Embryonic facial prominence (tissue), 1 donor: ENCODE data around the gene PXYLP1.
"Not testable (repeated sequence)": the region's sequence is repeated elsewhere in the genome, so short reads cannot be mapped to it uniquely, and the experiment has no call there.

Experiments used
- DNase-seq: peaks from one replicate; pipeline ENCODE4 v3.0.0-alpha.2; 2016; ENCODE audit errors: extremely low spot score

Gene PXYLP1, protein sequence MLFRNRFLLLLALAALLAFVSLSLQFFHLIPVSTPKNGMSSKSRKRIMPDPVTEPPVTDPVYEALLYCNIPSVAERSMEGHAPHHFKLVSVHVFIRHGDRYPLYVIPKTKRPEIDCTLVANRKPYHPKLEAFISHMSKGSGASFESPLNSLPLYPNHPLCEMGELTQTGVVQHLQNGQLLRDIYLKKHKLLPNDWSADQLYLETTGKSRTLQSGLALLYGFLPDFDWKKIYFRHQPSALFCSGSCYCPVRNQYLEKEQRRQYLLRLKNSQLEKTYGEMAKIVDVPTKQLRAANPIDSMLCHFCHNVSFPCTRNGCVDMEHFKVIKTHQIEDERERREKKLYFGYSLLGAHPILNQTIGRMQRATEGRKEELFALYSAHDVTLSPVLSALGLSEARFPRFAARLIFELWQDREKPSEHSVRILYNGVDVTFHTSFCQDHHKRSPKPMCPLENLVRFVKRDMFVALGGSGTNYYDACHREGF

DNA sequence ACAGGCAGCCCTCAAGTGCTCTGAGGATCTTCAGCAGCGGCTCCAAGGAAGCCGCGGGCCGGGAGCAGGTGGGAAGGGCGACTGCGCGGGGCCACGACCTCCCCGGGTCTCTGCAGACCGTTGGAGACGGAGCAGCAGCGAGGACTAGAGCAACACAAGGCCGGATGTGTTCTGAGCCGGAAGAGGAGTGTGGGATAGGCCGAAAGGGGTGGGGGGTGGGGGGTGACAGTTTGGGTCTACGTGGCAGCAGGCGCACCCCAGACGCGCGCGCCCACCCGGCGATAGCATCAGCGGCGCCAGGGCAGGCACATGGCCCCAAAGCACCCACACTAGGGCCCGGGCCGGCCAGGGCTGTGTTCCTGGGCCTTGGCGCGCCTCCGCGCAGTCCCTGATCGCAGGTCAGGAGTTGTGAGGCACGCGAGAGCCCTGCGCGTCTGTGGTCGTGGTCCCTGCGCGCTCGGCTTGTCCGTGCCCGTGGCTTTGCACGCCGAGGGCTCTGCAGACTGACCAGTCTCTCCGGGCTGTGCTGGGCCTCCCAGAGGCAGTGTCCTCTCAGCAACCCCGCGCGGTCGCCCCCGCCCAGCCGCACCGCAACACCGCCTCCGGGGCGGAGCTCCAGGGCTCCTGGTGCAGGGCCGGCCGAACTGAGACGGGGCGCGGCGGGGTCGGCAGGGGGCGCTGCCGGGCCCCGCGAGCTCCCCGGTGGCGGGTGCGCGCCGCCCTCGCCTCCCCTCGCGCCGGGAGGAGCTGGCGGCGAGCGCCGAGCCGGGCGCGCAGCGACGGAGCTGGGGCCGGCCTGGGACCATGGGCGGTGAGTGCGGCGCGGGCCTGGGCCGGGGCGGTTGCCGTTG, at the start of gene PXYLP1:
Gene PXYLP1, plus strand, starts transcription at position 725 of the 851 bp plus-strand sequence. CDS start 28,351 bp downstream, outside the sequence.
- peak; percentile 36 for DNase-seq

DNA sequence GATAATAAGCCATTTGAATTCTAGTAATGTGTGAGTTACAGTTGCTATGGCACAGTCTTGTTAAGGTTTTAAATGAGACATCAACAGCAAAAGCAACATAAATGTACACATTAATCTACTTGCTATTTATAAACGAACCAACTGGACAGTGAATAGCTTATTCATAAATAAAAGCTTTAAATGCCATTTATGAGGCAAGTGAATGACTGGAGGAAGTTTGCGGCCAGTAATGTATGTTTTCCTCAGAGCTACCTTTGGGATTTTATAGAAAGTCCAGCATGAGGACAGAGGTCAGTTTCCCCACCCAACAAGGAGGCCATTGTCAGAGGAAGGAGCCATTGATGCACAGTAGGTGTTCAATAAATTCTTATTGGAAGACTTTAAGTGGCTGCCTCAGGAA, 48.0 kb upstream of the PXYLP1 start:
- DNase-seq = no peak

DNA sequence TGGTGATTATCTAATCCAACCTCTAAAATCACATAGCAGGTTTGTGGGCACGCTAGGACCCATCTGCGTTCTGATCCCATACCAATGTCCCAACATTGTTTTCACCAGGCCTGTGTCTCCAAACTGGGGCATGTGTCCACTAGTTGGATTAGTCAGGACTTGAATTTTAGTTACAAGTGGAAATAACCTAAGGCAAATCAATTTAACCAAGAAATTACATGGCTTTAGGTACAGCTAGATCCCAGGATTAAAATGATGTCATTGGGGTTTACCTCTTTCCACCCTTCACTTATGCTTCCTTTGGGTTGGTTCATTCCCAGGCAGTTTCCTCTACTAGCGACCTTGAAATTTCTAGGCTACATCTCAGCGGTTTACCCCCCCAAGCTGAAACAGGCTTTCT, 47.2 kb upstream of the PXYLP1 start:
- DNase-seq = no peak

DNA sequence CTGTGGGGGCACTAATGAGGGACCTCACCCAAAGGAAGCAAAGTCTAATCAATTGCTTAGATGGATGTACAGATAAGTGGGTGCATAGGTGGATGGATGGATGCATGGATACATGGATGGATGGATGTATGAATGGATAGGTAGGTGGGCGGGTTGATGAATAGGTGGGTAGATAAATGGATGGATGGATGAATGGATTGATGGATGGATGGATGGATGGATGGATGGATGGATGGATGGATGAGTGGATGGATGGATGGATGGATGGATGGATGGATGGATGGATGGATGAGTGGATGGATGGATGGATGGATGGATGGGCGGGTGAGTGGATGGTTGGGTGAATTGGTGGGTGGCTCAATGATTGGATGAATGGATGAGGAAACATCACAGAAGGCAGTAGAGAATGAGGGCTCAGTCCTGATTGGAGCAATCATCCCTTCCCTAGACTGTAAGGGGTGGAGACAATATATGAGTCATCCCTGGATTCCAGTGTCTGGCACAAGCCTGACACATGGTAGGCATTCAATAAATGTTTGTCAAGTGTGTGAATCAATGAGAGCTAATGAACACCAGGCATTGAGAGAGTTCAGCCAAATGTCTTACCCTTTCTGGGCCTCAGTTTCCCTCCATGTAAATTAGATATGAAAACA, 40.4 kb upstream of the PXYLP1 start:
- no peak for DNase-seq

DNA sequence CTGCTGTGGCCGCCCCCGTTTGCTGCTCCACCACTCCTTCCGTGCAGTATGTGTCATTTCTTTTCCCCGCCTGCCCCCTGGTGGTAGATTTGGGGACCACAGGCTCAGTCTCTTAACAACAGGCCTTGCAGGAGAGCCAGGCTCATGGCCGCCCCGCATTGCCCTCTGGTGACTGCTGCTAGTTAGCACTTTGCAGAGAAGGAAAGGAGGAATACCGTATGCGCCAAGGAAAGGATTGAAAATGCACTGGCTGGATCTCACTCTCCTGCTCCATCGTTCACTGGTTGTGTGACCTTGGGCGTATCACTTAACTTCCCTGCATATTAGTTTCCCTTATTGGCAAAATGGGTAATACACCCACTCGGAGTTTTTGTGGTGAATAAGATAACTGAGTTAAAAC, 39.3 kb upstream of the PXYLP1 start:
- peak; percentile 78 for DNase-seq

DNA sequence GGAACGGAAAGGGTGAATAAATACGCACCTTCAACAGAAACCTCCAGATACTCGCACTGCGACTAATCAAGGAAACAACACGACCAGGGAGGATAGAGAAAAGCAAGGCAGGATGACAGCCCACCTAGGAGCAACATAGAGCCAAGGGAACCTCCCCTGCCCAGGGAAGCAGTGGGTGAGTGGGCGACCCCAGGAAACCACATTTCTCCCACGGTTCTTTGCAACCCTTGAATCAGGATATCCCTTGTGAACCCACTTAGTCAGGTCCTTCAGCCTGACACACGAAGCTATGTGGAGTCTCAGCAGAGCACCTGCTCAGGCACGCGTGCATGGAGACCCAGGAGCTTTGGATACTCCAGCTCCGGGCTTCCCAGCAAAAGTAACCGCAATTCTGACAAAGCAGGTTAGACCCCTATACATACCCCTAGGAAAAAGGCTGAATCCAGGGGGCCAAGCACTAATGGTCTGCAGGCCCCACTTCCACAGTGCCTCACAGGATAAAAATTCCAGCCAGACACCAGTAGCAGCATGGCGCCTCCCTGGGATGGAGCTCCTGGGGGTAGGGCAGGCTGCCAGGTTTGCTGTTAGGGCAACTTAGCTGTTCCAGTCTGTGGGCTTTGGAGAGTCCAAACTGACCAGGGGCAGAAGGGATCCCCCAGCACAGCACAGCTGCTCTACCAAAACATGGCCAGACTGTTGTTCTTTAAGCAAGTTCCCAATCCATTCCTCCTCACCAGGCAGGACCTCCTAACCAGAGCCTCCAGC, 38.4 kb upstream of the PXYLP1 start:
- DNase-seq = no peak

DNA sequence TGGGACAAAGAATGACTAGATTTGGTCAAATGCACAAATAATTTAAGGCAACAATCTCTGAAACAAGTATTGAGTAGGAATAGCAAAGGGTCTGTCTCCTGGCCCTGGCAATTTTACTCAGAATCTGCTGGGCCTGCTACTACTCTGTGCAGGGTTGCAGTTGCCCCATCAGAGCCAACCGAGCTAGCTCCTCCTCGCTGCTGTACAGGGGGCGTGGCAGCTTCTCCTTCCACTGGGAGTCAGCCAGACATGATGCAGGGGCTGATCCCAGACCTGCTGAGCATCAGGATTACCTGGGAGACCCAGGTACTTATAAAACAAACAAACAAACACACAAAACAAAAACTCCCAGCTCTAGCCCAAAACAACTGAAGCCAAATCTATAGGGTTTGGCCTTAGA, 30.5 kb upstream of the PXYLP1 start:
- no peak for DNase-seq

DNA sequence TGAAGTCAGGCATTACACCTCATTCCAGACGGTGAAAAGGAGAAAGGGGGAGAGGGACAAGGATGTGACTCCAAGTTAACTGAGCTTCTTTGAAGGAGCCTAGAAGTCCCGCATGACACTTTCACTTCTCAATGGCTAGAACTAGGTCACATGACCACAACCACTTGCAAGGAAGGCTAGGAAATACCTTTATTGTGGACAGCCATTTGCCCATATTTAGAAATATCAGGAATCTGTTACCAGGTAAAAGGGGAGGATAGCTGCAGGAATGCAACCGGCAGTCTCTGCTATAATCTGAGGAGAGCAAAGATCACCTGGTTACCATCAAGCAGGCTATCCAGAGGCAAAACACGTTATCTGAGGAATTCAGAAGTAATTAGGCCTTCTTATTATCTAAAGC, 28.9 kb upstream of the PXYLP1 start:
- DNase-seq = no peak

DNA sequence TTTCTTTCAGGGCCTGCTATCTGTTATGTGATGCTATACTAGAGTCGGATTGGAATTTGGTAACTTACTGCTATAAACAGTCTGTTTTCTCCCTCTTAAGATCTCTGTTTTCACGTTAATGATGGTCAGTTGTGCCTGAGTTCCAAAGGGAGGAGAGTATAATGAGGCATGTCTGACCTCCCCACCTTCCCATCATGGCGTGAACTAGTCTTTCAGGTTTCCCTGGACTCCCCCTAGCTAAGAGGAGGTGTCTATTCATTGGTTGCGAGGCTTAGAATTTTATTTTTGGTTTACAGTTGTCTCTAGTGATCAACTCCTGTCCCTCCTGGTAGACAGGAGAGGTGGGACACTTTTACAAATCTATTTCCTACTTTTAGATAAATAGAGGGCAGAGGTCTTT, 27.8 kb upstream of the PXYLP1 start:
- no peak for DNase-seq

DNA sequence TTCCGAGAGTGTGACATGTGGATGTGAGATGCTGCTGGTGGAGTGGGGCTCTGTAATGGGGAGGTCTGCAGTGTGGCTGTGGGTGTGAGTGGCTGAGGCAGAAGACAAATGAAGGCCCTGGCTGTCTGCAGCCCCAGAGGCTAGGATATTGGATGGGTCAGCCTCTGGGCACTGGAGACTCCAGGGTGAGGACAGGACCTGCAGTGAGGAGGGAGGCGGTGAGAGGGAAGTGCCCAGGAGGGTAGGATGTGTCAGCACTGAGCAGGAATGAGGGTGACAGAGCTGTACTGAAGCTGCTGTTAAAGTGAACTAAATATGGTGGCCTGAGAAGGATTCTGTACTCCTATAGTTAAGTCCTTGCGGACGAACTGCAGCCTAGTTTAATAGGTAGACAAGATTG, 27.3 kb upstream of the PXYLP1 start:
- no peak for DNase-seq

DNA sequence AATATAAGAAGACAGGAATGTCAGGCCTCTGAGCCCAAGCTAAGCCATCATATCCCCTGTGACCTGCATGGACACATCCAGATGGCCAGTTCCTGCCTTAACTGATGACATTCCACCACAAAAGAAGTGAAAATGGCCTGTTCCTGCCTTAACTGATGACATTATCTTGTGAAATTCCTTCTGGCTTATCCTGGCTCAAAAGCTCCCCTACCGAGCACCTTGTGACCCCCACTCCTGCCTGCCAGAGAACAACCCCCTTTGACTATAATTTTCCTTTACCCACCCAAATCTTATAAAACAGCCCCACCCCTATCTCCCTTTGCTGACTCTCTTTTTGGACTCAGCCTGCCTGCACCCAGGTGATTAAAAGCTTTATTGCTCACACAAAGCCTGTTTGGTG, 20.3 kb upstream of the PXYLP1 start:
- not testable (repeated sequence) for DNase-seq

DNA sequence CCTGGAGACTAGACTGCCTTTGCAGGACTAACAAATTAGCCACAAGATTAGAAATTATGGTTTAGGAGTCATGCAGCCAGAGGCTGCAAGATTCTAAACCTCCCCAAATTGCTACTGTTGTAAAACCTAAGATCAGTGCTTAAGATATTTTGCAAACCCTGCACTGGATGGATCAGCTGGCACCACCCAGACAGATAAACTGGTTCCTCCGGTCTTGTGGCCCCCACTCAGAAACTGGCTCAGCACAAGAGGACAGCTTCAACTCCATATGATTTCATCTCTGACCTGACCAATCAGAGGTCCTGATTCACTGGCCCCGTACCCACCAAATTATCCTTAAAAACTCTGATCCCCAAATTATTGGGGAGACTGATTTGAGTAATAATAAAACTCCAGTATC, 19.5 kb upstream of the PXYLP1 start:
- no peak for DNase-seq

DNA sequence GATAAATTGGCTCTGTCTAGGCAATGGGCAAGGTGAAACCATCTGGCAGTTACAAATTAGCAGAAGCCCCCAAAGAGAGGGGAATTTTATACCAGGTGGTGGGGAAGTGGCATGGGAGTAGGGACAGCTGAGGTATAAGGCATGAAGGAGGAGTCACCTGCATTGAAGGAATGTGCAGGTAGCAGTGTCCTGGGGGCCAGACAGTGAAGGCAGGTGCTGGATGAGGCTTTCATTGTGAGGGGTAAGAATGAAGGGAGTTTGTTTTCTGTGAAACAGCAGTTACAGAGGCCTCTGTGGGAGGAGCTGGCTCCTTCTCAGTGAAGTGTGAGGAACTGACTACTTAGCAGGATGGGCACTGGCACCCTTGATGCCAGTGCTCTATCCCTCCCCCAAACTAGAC, 19.1 kb upstream of the PXYLP1 start:
- DNase-seq = no peak

DNA sequence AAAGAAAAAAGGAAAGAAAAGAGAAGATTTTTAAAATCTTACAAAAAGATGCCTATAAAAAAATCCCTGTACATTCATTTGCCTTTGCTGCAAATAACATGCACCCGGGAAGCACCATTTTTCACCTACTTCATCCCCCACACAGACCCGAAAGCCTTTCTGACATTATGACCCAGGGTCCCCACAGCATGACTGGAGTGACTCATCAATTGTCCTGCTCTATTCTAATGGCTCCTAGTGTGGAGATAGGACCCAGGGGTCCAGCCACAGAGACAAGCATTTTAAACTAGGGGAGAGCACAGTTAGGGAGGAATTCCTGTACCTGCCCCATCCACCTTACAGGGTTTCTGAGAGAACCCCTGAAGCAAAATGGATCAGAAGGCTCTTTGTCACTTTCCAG, 14.7 kb upstream of the PXYLP1 start:
- no peak for DNase-seq

DNA sequence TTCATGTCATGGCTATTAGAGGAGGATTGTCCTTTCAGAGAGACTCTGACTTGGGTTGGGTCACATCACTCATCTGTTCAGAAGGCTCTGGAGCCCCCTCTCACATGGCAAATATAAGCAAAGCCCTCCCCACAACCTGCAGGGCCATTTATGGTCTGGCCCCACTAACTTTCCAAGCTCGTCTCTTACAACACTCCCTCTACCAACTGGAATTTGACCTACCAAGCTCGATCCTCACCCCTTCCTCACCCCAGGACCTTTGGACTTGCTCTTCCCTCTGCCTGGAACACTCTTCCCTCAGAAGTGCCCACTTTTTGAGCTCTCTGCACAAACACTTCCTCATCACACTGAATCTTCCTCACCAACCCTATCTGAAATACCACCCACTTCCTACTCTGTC, 14.2 kb upstream of the PXYLP1 start:
- DNase-seq = no peak

DNA sequence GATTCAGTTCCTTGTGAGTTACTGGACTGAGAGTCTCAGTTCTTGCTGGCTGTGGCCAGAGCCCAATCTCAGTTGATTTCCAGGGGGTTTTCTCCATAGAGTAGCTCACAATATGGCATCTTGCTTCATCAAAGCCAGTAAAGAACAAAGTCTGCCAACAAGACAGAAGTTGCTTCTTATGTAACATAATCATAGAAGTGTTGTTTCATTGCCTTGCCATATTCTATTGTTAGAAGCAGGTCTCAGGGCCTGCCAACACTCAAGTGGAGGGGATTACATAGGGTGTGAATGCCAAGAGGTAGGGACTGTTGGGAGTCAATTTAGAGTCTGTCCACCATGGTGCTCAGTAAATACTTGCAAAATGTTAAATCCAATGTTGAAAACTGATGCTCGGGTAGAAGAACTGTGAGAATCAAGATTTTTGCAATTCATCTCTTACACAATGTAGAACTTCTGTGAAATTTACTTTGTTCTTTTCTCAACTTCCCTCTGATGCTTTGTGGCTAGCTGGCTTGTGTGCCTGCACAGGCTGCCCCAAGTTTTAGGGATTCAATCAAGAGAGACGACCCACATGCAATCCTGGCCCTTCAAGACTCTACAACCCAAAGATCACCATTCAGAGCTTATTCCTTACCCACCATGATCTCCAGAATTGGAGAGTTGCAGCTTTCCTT, 13.3 kb upstream of the PXYLP1 start:
- DNase-seq = no peak

DNA sequence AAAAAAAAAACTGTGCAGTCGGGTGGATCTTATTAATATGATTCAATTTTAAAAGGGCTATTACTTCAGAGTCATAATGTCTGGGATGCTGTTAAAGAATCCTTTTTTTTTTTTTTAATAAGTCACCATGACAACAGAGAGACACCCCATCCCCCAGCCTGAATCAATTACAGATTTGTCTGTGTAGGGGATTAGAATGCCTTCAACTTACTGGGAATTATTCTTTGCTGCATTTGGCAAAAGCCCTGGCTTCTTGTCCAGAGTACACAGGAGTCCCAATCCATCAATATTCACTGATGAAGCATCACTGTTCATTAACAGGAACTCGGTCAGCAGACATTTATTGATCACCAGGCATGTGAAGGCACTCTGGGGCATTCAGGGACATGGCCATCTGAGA, 12.7 kb upstream of the PXYLP1 start:
- no peak for DNase-seq

DNA sequence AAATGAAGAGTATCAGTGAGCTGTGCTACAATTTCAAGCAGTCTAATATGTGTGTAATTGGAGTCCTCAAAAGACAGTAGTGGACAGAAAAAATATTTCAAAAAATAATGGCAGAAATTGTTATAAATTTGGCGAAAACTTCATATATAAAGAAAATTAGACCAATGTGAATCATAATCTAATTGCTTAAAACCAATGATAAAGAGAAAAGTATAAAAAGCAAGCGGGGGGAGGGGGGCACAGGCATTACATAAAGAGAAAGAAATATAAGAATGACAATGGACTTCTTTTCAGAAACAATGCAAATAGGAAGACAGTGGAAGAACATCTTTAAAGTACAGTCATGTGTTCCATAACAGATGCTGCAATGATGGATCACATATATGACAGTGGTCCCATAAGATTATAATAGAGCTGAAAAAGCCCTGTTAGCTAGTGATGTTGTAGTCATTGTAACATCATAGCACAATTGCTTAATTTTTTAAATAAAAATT, 7.9 kb upstream of the PXYLP1 start:
- DNase-seq = no peak

DNA sequence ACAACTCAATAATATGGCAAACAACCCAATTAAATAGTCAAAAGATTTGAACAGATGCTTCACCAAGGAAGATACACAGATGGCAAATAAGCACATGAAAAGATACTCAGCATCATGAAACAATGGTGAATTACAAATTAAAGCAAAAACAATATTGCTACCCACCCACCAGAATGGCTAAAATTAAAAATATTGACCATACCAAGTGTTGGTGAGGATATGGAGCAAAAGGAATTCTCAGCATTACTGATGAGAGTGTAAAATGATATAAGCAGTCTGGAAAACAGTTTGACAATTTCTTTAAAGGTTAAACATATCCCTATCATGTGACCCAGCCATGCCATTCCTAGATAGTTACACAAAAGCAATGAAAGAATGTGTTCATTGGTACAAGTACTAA, 5.7 kb upstream of the PXYLP1 start:
- DNase-seq = no peak

DNA sequence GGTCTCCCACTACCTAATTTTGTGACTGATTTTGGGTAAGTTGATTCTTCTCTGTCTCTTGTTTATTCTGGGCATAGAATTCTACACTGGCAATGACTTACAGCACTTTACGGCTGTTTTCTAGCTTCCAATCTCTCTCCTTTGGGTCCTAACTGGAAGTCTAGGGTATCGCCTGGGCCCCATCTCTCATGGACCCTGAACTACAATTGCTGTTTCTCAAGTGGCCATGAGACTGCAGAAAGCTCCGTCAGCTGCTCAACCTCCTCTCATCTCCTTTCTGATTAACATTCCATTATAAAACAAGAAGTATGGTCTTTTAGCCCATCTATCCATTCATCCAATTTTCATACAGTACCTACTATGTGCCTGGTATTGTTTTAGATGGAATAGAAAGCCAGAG, 4.4 kb upstream of the PXYLP1 start:
- no peak for DNase-seq

DNA sequence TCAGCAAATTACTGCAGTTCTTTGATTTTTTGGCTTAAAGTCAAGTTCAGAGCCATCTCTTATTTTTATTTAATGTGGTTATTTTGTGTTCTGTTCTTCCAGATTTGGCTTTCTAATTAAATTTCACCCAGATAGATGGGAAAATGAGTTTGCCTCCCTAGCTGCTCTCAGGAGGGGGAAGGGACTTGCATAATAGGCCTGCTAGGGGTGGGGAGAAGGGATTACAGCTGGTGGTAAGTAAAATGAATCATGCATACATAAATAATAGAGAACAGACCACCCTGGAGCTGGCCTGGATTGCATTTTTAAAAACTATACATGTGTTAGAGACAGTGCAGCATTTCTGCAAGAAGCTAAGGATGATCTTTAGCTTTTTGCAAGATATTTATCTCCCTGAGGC, 3.9 kb upstream of the PXYLP1 start:
- peak; percentile 42 for DNase-seq
